ENCODE results near the gene DEFB121. TPM values are rescaled to one million over a fixed set of nuclear protein-coding genes. Genes with fewer than 3 reads are reported as not detected.
"Not testable (repeated sequence)": the region's sequence is repeated elsewhere in the genome, so short reads cannot be mapped to it uniquely, and the experiment has no call there.

DEFB121 gene
- total RNA-seq, 1 donor from 2014 or later = not detected

DNA sequence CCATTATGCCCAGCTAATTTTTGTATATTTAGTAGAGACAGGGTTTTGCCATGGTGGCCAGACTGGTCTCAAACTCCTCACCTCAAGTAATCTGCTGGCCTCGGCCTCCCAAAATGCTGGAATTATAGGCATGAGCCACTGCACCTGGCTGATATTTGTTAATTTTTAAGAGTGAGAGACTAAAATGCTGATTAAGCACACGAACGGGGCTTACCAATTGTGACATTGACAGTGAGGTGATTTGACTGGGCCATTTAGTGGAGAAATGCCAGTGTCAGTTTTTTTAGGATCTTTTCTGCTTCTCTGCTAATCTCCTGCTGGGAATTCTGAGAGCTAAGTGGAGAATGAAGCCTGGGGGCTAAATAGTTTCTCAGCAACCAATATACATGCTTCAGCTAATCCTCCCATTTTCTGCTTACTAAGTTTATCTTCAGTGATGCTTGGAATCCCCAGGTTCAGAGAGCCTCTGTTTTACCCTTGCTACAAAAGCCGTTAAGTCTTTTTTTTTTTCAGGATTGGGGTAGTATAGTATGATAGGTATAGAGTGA is 24.6 kb upstream of the DEFB121 start:
- TF ChIP-seq, protein P1, sequence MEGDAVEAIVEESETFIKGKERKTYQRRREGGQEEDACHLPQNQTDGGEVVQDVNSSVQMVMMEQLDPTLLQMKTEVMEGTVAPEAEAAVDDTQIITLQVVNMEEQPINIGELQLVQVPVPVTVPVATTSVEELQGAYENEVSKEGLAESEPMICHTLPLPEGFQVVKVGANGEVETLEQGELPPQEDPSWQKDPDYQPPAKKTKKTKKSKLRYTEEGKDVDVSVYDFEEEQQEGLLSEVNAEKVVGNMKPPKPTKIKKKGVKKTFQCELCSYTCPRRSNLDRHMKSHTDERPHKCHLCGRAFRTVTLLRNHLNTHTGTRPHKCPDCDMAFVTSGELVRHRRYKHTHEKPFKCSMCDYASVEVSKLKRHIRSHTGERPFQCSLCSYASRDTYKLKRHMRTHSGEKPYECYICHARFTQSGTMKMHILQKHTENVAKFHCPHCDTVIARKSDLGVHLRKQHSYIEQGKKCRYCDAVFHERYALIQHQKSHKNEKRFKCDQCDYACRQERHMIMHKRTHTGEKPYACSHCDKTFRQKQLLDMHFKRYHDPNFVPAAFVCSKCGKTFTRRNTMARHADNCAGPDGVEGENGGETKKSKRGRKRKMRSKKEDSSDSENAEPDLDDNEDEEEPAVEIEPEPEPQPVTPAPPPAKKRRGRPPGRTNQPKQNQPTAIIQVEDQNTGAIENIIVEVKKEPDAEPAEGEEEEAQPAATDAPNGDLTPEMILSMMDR (conservative IDR thresholded peaks at IDR 0.05; ENCODE audit: low read depth, low read length) = no peak
- no peak overlapping the region for H3K4me3 ChIP-seq (ENCODE audit: low read depth, low read length)
- DNase-seq (ENCODE audit: low read depth) = no peak

DNA sequence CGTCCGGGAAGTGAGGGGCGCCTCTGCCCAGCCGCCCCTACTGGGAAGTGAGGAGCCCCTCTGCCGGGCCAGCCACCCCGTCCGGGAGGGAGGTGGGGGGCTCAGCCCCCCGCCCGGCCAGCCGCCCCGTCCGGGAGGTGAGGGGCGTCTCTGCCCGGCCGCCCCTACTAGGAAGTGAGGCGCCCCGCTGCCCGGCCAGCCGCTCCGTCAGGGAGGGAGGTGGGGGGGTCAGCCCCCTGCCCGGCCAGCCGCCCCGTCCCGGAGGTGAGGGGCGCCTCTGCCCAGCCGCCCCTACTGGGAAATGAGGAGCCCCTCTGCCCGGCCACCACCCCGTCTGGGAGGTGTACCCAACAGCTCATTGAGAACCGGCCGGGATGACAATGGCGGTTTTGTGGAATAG is 21.6 kb upstream of the DEFB121 start:
- H3K4me3 ChIP-seq (ENCODE audit: low read depth, low read length); DNase-seq (ENCODE audit: low read depth): not testable (repeated sequence)

DNA sequence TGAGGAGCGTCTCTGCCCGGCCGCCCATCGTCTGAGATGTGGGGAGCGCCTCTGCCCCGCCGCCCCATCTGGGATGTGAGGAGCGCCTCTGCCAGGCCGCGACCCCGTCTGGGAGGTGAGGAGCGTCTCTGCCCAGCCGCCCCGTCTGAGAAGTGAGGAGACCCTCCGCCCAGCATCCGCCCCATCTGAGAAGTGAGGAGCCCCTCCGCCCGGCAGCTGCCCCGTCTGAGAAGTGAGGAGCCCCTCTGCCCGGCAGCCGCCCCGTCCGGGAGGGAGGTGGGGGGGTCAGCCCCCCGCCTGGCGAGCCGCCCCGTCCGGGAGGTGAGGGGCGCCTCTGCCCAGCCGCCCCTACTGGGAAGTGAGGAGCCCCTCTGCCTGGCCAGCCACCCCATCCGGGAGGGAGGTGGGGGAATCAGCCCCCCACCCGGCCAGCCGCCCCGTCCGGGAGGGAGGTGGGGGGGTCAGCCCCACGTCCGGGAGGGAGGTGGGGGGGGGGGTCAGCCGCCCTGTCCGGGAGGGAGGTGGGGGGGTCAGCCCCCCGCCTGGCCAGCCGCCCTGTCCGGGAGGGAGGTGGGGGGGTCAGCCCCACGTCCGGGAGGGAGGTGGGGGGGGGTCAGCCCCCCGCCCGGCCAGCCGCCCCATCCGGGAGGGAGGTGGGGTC is 21.0 kb upstream of the DEFB121 start:
- not testable (repeated sequence) for DNase-seq (ENCODE audit: low read depth); H3K4me3 ChIP-seq (ENCODE audit: low read depth, low read length)

DNA sequence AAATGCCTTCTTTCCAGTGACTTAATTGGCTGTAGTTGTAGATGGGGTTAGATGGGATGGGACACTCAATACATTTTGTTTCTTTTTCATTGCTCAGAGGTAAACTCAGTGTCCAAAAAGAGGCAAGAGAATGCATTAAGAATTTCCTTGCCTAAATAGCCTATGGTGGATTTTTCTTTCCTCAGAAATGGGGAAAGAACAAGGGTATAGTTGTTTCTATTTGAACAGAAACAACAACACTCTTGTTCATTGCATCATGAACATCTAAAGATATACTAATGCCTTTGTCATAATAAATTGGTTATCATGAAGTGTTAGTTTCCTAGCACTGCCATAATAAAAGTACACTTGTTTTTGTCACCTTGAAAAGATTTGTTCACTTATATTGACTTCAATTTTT is 19.8 kb upstream of the DEFB121 start:
- no peak for DNase-seq (ENCODE audit: low read depth)
- no peak overlapping the region for H3K4me3 ChIP-seq (ENCODE audit: low read depth, low read length)
- TF ChIP-seq, protein P1 (conservative IDR thresholded peaks at IDR 0.05; ENCODE audit: low read depth, low read length) = no peak

DNA sequence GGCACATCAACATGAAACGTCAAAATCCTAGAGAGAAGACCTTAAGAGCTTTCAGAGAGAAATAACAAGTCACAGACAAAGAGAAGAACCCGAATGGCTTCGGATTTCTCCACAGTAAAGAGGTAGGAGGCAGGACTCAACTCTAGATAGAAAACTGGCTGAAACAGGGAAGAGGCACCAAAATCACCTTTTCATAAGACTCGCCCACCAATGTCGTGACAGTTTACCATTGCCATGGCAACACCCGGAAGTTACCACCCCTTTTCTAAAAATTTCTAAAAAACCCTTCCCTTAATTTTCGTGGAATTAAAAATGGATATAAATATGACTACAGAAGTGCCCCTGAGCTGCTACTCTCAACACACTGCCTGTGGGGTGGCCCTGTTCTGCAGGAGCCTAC is 12.3 kb upstream of the DEFB121 start:
- DNase-seq (ENCODE audit: low read depth) = no peak
- no peak overlapping the region for H3K4me3 ChIP-seq (ENCODE audit: low read depth, low read length)
- TF ChIP-seq, protein P1 (conservative IDR thresholded peaks at IDR 0.05; ENCODE audit: low read depth, low read length) = no peak

DNA sequence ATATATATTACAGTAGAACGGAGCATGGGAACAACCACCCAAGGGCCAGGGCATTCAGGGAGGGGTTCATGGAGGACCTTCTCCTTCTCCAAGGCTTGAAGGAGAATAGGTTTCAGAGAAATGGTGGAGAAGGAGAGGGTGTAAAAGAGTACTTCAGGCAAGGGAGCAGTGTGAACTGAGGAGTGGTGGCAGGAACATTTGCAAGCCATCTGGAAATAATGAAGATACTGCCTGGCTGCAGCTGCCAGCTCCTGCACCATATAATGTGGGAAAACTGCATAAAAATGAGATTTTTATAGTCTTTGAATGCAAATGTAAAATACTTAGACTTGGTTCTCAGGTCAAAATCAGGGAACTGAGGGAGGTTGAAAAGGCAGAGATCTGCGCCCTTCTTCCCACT is 9.6 kb upstream of the DEFB121 start:
- no peak for DNase-seq (ENCODE audit: low read depth)
- TF ChIP-seq, protein P1 (conservative IDR thresholded peaks at IDR 0.05; ENCODE audit: low read depth, low read length) = no peak
- no peak overlapping the region for H3K4me3 ChIP-seq (ENCODE audit: low read depth, low read length)

DNA sequence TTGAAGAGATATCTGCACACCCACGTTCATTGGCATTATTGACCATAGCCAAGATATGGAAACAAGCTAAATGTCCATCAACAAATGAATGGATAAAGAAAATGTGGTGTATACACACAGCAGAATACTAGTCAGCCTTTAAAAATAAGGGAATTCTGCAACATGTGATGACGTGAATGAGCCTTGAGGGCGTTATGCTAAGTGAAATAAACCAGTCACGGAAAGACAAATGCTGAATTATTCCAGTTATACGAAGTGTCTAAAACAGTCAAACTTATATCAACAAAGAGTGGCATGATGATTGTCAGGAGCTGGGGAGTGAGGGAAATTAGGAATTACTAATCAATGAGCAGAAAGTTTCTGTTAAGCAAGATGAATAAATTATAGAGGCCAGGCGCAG is 8.4 kb upstream of the DEFB121 start:
- no peak for DNase-seq (ENCODE audit: low read depth)
- TF ChIP-seq, protein P1 (conservative IDR thresholded peaks at IDR 0.05; ENCODE audit: low read depth, low read length) = no peak
- H3K4me3 ChIP-seq (ENCODE audit: low read depth, low read length) = no peak overlapping the region

DNA sequence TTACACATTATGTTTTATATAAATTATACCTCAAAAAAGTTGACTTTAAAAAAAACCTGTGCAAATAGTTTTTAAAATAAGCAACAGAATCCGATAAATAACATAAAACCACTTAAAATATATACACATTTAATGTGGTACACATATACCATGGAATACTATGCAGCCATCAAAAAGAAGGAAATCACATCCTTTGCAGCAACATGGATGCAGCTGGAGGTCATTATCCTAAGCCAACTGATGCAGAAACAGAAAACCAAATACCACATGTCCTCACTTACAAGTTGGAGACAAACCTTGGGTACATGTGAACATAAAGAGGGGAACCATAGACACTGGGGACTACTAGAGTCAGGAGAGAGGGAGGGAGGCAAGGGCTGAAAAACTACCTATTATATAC is 4.0 kb upstream of the DEFB121 start:
- TF ChIP-seq, protein P1 (conservative IDR thresholded peaks at IDR 0.05; ENCODE audit: low read depth, low read length) = no peak
- no peak overlapping the region for H3K4me3 ChIP-seq (ENCODE audit: low read depth, low read length)
- DNase-seq (ENCODE audit: low read depth) = no peak

Data from epithelial cell of proximal tubule (primary cell).